ENCODE measurements around the gene FLOT1.
A peak's percentile ranks its signal among the peaks of the same experiment; 100 is the strongest.

The FLOT1 gene, protein sequence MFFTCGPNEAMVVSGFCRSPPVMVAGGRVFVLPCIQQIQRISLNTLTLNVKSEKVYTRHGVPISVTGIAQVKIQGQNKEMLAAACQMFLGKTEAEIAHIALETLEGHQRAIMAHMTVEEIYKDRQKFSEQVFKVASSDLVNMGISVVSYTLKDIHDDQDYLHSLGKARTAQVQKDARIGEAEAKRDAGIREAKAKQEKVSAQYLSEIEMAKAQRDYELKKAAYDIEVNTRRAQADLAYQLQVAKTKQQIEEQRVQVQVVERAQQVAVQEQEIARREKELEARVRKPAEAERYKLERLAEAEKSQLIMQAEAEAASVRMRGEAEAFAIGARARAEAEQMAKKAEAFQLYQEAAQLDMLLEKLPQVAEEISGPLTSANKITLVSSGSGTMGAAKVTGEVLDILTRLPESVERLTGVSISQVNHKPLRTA

DNA sequence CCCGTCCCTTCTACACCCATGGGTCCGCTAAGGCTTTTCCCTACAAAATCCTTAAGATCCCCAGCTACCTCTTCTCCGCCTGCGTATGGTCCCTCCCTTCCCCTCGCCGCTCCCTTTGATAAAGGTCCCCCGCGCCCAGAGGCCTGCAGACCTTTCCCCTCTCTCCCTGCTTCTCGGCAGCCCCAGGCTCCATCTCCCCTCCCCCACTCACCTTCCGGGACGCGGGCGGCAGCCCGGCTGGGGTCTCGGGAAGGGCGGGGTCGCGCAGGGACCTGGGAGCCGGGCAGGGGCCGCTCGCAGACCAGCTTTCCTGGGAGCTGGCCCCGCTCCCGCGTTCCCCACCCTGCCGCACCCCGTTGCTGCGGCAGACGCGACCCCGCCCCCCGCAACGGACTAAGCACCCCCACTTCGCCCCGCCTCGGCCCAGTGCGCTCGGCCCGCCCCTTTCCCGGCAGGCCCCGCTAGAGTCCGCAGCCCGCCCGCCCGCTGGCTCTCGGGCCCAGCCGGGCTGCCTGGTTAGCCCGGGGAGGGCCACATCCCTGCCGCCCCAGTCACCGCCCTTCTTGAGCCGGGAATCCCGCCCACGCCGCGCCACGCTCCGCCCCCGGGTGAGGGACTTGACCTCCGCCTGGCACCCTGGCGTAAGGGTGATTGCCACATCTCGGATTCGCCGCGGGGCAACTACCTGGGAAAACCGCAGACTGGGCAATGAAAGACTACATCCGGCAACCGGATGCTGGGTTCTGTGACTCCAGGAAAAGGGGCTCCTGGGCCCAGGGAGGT, at the start of gene FLOT1:
TSS of gene FLOT1 (minus strand) at position 372 of the 783 bp plus-strand sequence. CDS start 498 bp downstream, outside the sequence.
- DNase-seq (ENCODE audit: low spot score in 2 of 2) = peak; percentile 81 to 83
- peaks cover 47% of the 10 kb centered on the region for H3K36me3 Mint-ChIP-seq (ENCODE audit: insufficient read depth)
- peak within 1 kb of the TSS; percentile 95 for H3K27ac Mint-ChIP-seq (ENCODE audit: low read depth)
- ATAC-seq (replicated peaks; ENCODE audit: extremely low read depth, poor library complexity, severe bottlenecking) = peak; percentile 56
- peaks cover 38% of the 10 kb centered on the region for H3K4me1 Mint-ChIP-seq
- no peaks in the 10 kb centered on the region for H3K9me3 Mint-ChIP-seq
- no peaks in the 10 kb centered on the region for H3K27me3 Mint-ChIP-seq
- peak within 1 kb of the TSS; percentile 91 for H3K4me3 Mint-ChIP-seq

DNA sequence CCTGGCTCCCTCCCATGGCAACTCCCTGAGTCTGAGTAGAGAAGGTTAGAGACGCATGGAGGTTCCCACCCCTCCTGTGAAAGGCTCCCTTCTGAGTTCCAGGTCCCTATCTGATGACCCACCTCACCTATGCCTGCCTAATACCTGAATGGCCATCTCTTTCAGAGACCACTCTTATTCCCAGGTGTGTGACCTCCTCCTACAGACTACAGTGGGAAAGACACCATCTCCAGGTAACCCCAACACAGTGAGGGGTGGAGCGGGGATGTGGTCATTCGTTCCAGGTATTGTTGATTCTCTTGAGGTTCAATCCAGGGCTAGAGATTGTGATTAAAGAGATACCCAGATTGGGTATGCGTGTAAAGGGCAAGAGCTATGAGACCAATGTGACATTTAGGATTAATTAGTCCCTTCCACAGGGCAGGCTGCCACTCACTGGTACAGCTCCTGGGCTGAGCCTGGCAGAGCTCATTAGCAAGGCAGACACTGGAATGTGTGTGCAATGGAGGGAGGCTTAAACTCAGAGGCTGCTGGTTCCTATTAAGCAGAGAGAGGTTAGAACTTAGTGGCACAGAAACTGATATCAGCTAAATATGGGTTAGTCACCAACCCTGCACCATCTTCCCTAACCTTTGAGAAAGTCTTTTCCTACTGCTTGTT, 48.4 kb upstream of the FLOT1 start:
- ATAC-seq (replicated peaks; ENCODE audit: extremely low read depth, poor library complexity, severe bottlenecking) (no peak), DNase-seq (ENCODE audit: low spot score in 2 of 2) (no peak)
- Mint-ChIP-seq H3K27me3 (no peaks in the 10 kb centered on the region), H3K27ac (ENCODE audit: low read depth) (no peak overlapping the region), H3K9me3 (no peaks in the 10 kb centered on the region), H3K4me1 (peaks cover 15% of the 10 kb centered on the region), H3K4me3 (no peak overlapping the region), H3K36me3 (ENCODE audit: insufficient read depth) (peaks cover 5% of the 10 kb centered on the region)

DNA sequence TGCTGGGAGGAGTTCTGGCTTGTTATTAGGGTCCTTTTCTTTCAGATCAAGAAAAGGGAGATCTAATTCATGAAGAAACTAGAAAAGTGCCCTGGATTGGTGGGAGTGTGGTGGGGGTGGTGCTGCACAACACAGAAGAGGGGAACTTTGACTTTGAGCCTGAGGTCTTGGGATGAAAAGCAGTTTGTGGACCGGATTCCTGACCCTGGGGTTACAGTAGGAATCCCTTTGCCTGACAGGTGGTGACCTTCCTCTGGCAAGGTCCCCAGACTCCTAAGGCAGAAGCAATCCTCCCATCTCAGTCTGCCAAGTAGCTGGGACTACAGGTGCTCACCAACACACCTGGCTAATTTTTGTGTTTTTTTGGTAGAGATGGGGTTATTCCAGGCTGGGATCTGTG, 47.1 kb upstream of the FLOT1 start:
- Mint-ChIP-seq H3K9me3 (no peaks in the 10 kb centered on the region), H3K27me3 (no peaks in the 10 kb centered on the region), H3K27ac (ENCODE audit: low read depth) (no peak overlapping the region), H3K36me3 (ENCODE audit: insufficient read depth) (peaks cover 5% of the 10 kb centered on the region), H3K4me1 (peaks cover 22% of the 10 kb centered on the region), H3K4me3 (no peak overlapping the region)
- ATAC-seq (replicated peaks; ENCODE audit: extremely low read depth, poor library complexity, severe bottlenecking) (no peak), DNase-seq (ENCODE audit: low spot score in 2 of 2) (no peak)

DNA sequence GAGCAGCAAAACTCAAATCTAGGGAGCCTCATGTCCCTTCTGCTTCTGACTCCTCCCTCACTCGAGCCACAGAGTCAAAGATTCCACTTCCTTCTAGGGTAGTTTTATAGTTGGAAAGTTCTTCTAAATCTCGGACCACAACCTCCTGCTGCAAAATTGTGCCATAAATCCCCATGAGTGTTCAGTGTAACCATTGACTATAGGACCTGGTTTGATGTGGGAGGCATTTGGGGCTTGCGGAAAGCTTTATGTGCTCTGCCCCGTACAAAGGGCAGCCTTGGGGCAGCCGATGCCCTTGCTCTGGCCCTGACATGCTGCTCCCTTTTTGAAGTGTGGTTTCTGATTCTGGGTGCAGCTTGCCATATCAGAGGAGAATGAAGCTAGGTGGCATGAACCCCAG, 45.5 kb upstream of the FLOT1 start:
- Mint-ChIP-seq H3K27me3 (no peaks in the 10 kb centered on the region), H3K27ac (ENCODE audit: low read depth) (no peak overlapping the region), H3K4me3 (no peak overlapping the region), H3K9me3 (no peaks in the 10 kb centered on the region), H3K4me1 (peaks cover 11% of the 10 kb centered on the region), H3K36me3 (ENCODE audit: insufficient read depth) (no peaks in the 10 kb centered on the region)
- DNase-seq (ENCODE audit: low spot score in 2 of 2) = no peak
- ATAC-seq (replicated peaks; ENCODE audit: extremely low read depth, poor library complexity, severe bottlenecking) = no peak

DNA sequence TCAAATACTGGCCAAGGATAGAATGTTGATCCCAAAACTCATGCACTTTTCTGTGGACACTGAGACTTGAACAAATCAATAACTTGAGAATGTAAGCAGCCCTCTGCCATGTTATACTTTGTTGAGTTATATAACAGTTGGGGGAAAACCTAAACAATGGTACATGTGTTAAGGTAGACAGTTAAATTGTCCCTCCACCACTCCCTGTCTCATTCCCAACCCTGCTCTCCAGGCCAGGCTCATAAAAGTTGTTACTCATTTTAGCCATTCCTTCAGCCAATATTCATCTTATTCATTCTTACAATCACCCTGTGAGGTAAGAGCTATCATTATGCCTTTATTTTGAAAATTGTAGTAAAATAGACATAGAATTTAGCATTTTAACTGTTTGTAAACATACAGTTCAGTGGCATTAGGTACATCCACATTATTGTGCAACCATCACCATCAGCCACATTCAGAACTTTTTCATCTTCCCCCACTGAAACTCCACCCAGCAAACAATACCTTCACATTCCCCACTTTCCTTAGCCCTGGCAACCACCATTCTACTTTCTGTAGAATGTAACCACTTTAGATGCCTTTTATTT, 40.0 kb upstream of the FLOT1 start:
- peaks cover 11% of the 10 kb centered on the region for H3K4me1 Mint-ChIP-seq
- H3K4me3 Mint-ChIP-seq = no peak overlapping the region
- no peaks in the 10 kb centered on the region for H3K27me3 Mint-ChIP-seq
- H3K36me3 Mint-ChIP-seq (ENCODE audit: insufficient read depth) = no peaks in the 10 kb centered on the region
- ATAC-seq (replicated peaks; ENCODE audit: extremely low read depth, poor library complexity, severe bottlenecking) (no peak), DNase-seq (ENCODE audit: low spot score in 2 of 2) (no peak)
- H3K27ac Mint-ChIP-seq (ENCODE audit: low read depth) = peak overlapping the region; percentile 17
- H3K9me3 Mint-ChIP-seq = no peaks in the 10 kb centered on the region

DNA sequence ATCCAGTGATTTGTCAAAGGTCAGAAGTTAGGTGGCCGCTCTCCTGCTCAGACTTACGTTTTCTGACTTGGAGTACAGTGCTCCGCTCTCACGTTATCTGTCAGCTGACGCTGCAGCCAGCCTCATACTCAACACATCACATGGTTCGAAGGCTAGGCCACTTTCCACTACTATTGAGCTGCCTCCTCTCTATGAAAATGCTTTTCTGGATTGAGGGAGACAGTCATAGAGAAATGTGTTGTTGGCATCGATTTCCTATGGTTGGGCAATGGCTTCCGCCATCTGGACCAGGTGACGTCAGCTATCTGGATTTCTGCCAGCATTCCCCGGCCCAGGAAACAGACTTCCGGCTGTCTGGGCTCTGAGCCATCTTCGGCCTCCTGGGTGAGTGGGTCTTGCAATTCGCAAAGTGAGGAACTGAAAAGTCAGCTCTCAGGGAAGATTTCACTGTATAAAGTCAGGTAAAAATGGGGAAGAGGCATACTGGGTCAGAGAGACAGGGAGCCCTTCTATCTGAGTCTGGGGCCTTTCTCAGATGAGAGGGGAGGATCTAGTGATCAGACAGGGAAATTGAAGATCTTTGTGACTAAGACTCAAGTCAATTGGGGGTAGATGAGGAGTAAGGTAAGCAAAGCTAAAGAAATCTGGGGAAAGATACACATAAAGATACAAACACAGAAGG, 39.4 kb upstream of the FLOT1 start:
- H3K36me3 Mint-ChIP-seq (ENCODE audit: insufficient read depth) = no peaks in the 10 kb centered on the region
- peaks cover 11% of the 10 kb centered on the region for H3K4me1 Mint-ChIP-seq
- no peak overlapping the region for H3K4me3 Mint-ChIP-seq
- ATAC-seq (replicated peaks; ENCODE audit: extremely low read depth, poor library complexity, severe bottlenecking) (no peak), DNase-seq (ENCODE audit: low spot score in 2 of 2) (no peak)
- no peaks in the 10 kb centered on the region for H3K9me3 Mint-ChIP-seq
- no peak overlapping the region for H3K27ac Mint-ChIP-seq (ENCODE audit: low read depth)
- no peaks in the 10 kb centered on the region for H3K27me3 Mint-ChIP-seq

DNA sequence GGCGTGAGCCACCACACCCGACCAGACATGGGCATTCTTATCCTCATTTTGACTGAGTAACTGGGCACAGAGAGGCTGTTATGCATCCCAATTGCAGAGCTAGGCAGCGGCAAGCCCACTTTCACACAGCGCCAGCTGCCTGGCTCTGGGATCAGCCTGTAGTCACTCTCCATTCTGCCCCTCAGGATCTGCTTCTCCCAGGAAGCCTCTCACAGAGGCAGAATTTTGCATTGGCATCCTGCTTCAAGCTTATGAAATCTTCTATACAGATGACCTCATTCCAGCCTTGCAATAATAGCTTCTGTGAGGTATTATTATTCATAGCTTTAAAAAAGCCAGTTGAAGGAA, 38.9 kb upstream of the FLOT1 start:
- no peak overlapping the region for H3K27ac Mint-ChIP-seq (ENCODE audit: low read depth)
- H3K27me3 Mint-ChIP-seq = no peaks in the 10 kb centered on the region
- peaks cover 11% of the 10 kb centered on the region for H3K4me1 Mint-ChIP-seq
- ATAC-seq (replicated peaks; ENCODE audit: extremely low read depth, poor library complexity, severe bottlenecking) = no peak
- no peaks in the 10 kb centered on the region for H3K9me3 Mint-ChIP-seq
- no peak overlapping the region for H3K4me3 Mint-ChIP-seq
- no peaks in the 10 kb centered on the region for H3K36me3 Mint-ChIP-seq (ENCODE audit: insufficient read depth)
- DNase-seq (ENCODE audit: low spot score in 2 of 2) = no peak

DNA sequence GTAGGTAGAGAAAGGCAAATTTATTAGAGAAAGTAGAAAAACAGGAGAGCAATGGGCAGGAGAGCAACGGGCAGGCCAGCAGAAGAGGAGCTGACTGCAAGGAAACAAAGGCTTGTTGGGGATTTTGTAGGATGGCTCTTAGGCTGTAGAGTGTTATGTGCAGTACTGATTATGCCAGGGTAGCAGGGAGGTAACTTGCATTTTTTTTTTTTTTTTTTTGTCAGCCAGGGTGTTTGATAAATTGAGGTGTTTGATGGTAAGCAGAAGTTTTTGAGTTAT, 38.1 kb upstream of the FLOT1 start:
- no peak for DNase-seq (ENCODE audit: low spot score in 2 of 2)
- Mint-ChIP-seq H3K4me1 (peaks cover 11% of the 10 kb centered on the region), H3K9me3 (no peaks in the 10 kb centered on the region), H3K27me3 (no peaks in the 10 kb centered on the region), H3K27ac (ENCODE audit: low read depth) (no peak overlapping the region), H3K4me3 (no peak overlapping the region), H3K36me3 (ENCODE audit: insufficient read depth) (no peaks in the 10 kb centered on the region)
- ATAC-seq (replicated peaks; ENCODE audit: extremely low read depth, poor library complexity, severe bottlenecking) = no peak

DNA sequence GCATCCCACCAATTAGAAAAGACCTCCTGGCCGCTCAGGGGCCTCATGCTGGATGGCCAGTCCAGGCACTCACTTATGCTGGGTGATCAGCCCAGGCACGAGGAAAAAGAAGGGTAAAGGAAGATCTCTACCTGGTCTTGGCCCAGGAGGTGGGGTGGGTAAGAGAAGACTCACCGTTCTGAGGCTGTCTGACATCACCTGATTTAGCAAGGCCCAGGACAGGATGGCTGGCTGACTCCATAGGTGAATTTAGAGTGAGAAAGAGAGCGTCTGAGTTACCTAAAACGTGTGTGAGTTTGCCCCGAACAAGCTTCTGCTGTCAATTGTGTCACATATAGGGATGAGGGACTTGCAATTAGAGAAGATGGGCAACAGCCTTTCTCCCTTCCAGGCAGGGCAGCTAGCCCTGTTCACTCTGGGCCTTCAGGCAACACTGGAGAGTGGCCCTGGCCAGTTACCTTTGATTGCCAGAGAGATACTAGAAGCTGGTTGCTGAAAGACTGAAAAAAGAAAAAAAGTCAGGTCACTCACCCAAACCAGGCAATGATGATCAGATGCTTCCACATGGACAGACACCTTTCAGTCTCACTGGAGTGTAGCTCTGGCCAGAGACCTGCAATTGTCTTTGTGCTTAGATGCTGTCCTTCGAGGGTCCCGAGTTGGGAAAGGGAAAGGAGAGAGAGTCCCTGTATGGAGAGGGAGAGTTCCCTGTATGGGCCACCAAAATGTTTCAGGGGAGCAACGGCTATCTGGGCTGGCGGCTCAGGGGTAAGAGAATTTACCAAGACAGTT, 37.6 kb upstream of the FLOT1 start:
- DNase-seq (ENCODE audit: low spot score in 2 of 2) (no peak), ATAC-seq (replicated peaks; ENCODE audit: extremely low read depth, poor library complexity, severe bottlenecking) (no peak)
- Mint-ChIP-seq H3K4me1 (peaks cover 6% of the 10 kb centered on the region), H3K36me3 (ENCODE audit: insufficient read depth) (no peaks in the 10 kb centered on the region), H3K9me3 (no peaks in the 10 kb centered on the region), H3K4me3 (no peak overlapping the region), H3K27me3 (no peaks in the 10 kb centered on the region), H3K27ac (ENCODE audit: low read depth) (no peak overlapping the region)

DNA sequence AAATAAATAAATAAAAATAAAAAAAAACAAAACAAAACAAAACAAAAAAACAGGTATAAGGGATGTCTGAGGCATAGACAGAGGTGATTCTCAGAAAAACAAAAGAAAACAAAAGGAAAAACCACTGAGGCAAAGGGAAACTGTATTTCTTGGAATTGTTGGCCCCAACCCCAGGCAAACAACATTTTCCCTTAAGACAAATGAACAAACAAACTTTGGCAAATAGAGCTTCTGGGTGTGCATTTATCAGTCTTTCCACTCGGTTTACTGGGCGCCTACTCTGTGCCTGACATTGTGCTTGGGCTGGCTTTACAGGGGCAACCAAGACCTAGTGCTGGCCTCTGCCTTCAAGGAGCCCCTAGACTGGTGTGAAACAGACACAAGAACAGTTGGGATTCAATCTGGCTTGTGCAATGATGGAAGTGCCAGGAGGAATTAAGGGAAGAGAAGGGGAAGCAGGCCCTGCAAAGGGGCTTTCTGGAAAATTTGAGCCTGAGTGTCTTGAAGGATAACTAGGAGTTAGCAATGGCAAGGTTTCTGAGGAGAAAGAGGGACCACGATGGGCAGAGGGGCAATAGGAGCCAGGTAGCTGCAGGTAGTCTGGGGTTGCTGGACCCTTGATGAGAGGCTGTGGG, 35.6 kb upstream of the FLOT1 start:
- H3K4me3 Mint-ChIP-seq = no peak overlapping the region
- no peaks in the 10 kb centered on the region for H3K9me3 Mint-ChIP-seq
- H3K27me3 Mint-ChIP-seq = no peaks in the 10 kb centered on the region
- H3K27ac Mint-ChIP-seq (ENCODE audit: low read depth) = no peak overlapping the region
- no peaks in the 10 kb centered on the region for H3K36me3 Mint-ChIP-seq (ENCODE audit: insufficient read depth)
- H3K4me1 Mint-ChIP-seq = peaks cover 5% of the 10 kb centered on the region
- DNase-seq (ENCODE audit: low spot score in 2 of 2) (no peak), ATAC-seq (replicated peaks; ENCODE audit: extremely low read depth, poor library complexity, severe bottlenecking) (no peak)

DNA sequence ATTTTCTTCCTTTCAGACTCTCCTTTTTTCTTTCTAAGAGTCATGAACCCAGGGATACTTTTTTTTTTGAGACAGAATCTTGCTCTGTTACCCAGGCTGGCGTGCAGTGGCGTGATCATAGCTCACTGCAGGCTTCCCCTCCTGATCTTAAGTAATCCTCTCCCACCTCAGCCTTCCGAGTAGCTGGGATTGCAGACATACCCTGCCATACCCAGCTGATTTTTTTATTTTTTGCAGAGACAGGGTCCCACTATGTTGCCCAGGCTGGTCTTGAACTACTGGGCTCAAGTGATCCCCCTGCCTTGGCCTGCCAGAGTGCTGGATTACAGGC, 34.6 kb upstream of the FLOT1 start:
- Mint-ChIP-seq H3K9me3 (no peaks in the 10 kb centered on the region), H3K27ac (ENCODE audit: low read depth) (no peak overlapping the region), H3K27me3 (no peaks in the 10 kb centered on the region), H3K36me3 (ENCODE audit: insufficient read depth) (no peaks in the 10 kb centered on the region), H3K4me1 (peaks cover 9% of the 10 kb centered on the region), H3K4me3 (no peak overlapping the region)
- no peak for DNase-seq (ENCODE audit: low spot score in 2 of 2)
- ATAC-seq (replicated peaks; ENCODE audit: extremely low read depth, poor library complexity, severe bottlenecking) = no peak

All from central memory CD8-positive, alpha-beta T cell (primary cell).